WTC11 (cell line): ENCODE measurements around the gene PDZD2. TPM values are rescaled to one million over a fixed set of nuclear protein-coding genes. Genes with fewer than 3 reads are reported as not detected.
A peak's percentile ranks its signal among the peaks of the same experiment; 100 is the strongest.

Source experiments
- ATAC-seq: fragments of 200-7000 bp; cut with Tn5 transposase; 2 replicates; pipeline ENCODE4 v1.10.0; 2021; ENCODE audit warnings: mild to moderate bottlenecking, moderate library complexity
- CTCF ChIA-PET: fragments of 300-600 bp; sonication (Branson Sonifier 250); formaldehyde crosslinking; loops from one replicate; lab custom pipeline; 2021; ENCODE audit warnings: antibody characterized with exemption; lab: Charles Lee
- POLR2A ChIA-PET: fragments of 350-600 bp; sonication (Branson Sonifier 250); formaldehyde crosslinking; loops from one replicate; lab custom pipeline; 2021; ENCODE audit warnings: antibody characterized with exemption; lab: Charles Lee
- DNase-seq: peaks from one replicate; pipeline ENCODE4 v3.0.0; 2021; ENCODE audit warnings: low spot score
- H3K27ac Mint-ChIP-seq: 2 replicates; pipeline ENCODE4 v1.8.0; 2021; ENCODE audit warnings: mixed read lengths
- H3K27me3 Mint-ChIP-seq: 2 replicates; pipeline ENCODE4 v1.8.0; 2021; ENCODE audit warnings: low read depth, mild to moderate bottlenecking, moderate library complexity, mixed read lengths
- H3K36me3 Mint-ChIP-seq: 2 replicates; pipeline ENCODE4 v1.8.0; 2021; ENCODE audit warnings: mixed read lengths
- H3K4me1 Mint-ChIP-seq: 2 replicates; pipeline ENCODE4 v1.8.0; 2022; ENCODE audit warnings: mixed read lengths
- H3K4me3 Mint-ChIP-seq: 2 replicates; pipeline ENCODE4 v1.8.0; 2021; ENCODE audit warnings: mild to moderate bottlenecking, moderate library complexity, mixed read lengths
- H3K9me3 Mint-ChIP-seq: 2 replicates; pipeline ENCODE4 v1.8.0; 2021; ENCODE audit warnings: mixed read lengths
- CBFB ChIP-seq: sonication (generic); formaldehyde crosslinking; IDR thresholded peaks from 2 replicates; pipeline ENCODE4 v1.8.1; 2022; ENCODE audit warnings: mild to moderate bottlenecking, low read depth, missing genetic modification reagents
- EMX1 ChIP-seq: fragments of 250-450 bp; sonication (Bioruptor Pico); IDR thresholded peaks from 2 replicates; pipeline ENCODE4 v1.8.0; 2021; ENCODE audit warnings: mild to moderate bottlenecking
- FOXJ3 ChIP-seq: sonication (generic); formaldehyde crosslinking; IDR thresholded peaks from 2 replicates; pipeline ENCODE4 v1.9.0; 2021; ENCODE audit warnings: missing genetic modification reagents, mild to moderate bottlenecking, borderline replicate concordance
- GABPB1 ChIP-seq: sonication (generic); formaldehyde crosslinking; IDR thresholded peaks from 2 replicates; pipeline ENCODE4 v1.8.1; 2023; ENCODE audit warnings: mild to moderate bottlenecking, missing genetic modification reagents
- IRF2 ChIP-seq: sonication (generic); formaldehyde crosslinking; IDR thresholded peaks from 2 replicates; pipeline ENCODE4 v1.8.0; 2022; ENCODE audit warnings: low read depth, missing genetic modification reagents, borderline replicate concordance
- JAZF1 ChIP-seq: fragments of 250-450 bp; sonication (Bioruptor Pico); IDR thresholded peaks from 2 replicates; pipeline ENCODE4 v1.9.0; 2021; ENCODE audit warnings: moderate library complexity, mild to moderate bottlenecking, inconsistent platforms
- NFYB ChIP-seq: sonication (generic); formaldehyde crosslinking; conservative IDR thresholded peaks from 2 replicates; pipeline ENCODE4 v1.8.0; 2022; ENCODE audit warnings: low read depth, missing genetic modification reagents
- NR1H2 ChIP-seq: sonication (generic); formaldehyde crosslinking; IDR thresholded peaks from 2 replicates; pipeline ENCODE4 v1.9.0; 2021; ENCODE audit warnings: mild to moderate bottlenecking, moderate library complexity, missing genetic modification reagents
- OVOL2 ChIP-seq: fragments of 250-450 bp; sonication (Bioruptor Pico); IDR thresholded peaks from 2 replicates; pipeline ENCODE4 v1.9.0; 2021; ENCODE audit warnings: mild to moderate bottlenecking, borderline replicate concordance
- RELA ChIP-seq: sonication (generic); formaldehyde crosslinking; IDR thresholded peaks from 2 replicates; pipeline ENCODE4 v1.8.1; 2022; ENCODE audit warnings: missing genetic modification reagents, mild to moderate bottlenecking, borderline replicate concordance
- SMAD3 ChIP-seq: sonication (generic); formaldehyde crosslinking; IDR thresholded peaks from 2 replicates; pipeline ENCODE4 v1.8.0; 2022; ENCODE audit warnings: missing genetic modification reagents, mild to moderate bottlenecking, borderline replicate concordance
- SMAD4 ChIP-seq: sonication (generic); formaldehyde crosslinking; IDR thresholded peaks from 2 replicates; pipeline ENCODE4 v1.8.0; 2022; ENCODE audit warnings: mild to moderate bottlenecking, missing genetic modification reagents
- ZNF121 ChIP-seq: sonication (generic); formaldehyde crosslinking; IDR thresholded peaks from 2 replicates; pipeline ENCODE4 v1.8.0; 2023; ENCODE audit warnings: missing genetic modification reagents
- ZNF671 ChIP-seq: fragments of 250-450 bp; sonication (Bioruptor Pico); IDR thresholded peaks from 2 replicates; pipeline ENCODE4 v1.8.0; 2021; ENCODE audit warnings: mild to moderate bottlenecking
- total RNA-seq: library from RNA; stranded (reverse); gene quantifications from 3 replicates; pipeline ENCODE4 v1.2.3, GENCODE V29; 2021
- TF ChIP-seq, protein P1 (sequence below): sonication (generic); formaldehyde crosslinking; IDR thresholded peaks from 2 replicates; pipeline ENCODE4 v1.8.0; 2022; ENCODE audit warnings: mild to moderate bottlenecking, missing genetic modification reagents
- TF ChIP-seq, protein P2 (sequence below): sonication (generic); formaldehyde crosslinking; IDR thresholded peaks from 2 replicates; pipeline ENCODE4 v1.8.1; 2023; ENCODE audit warnings: mild to moderate bottlenecking, missing genetic modification reagents, borderline replicate concordance
- TF ChIP-seq, protein P3 (sequence below): sonication (generic); formaldehyde crosslinking; IDR thresholded peaks from 2 replicates; pipeline ENCODE4 v1.8.1; 2023; ENCODE audit warnings: mild to moderate bottlenecking, missing genetic modification reagents, moderate library complexity
- TF ChIP-seq, protein P4 (sequence below): fragments of 250-450 bp; sonication (Bioruptor Pico); IDR thresholded peaks from 2 replicates; pipeline ENCODE4 v2.1.2; 2022; ENCODE audit warnings: mild to moderate bottlenecking, moderate library complexity

The PDZD2 gene
- total RNA-seq, 1 experiment from 2014 or later, result 11.4 TPM

DNA sequence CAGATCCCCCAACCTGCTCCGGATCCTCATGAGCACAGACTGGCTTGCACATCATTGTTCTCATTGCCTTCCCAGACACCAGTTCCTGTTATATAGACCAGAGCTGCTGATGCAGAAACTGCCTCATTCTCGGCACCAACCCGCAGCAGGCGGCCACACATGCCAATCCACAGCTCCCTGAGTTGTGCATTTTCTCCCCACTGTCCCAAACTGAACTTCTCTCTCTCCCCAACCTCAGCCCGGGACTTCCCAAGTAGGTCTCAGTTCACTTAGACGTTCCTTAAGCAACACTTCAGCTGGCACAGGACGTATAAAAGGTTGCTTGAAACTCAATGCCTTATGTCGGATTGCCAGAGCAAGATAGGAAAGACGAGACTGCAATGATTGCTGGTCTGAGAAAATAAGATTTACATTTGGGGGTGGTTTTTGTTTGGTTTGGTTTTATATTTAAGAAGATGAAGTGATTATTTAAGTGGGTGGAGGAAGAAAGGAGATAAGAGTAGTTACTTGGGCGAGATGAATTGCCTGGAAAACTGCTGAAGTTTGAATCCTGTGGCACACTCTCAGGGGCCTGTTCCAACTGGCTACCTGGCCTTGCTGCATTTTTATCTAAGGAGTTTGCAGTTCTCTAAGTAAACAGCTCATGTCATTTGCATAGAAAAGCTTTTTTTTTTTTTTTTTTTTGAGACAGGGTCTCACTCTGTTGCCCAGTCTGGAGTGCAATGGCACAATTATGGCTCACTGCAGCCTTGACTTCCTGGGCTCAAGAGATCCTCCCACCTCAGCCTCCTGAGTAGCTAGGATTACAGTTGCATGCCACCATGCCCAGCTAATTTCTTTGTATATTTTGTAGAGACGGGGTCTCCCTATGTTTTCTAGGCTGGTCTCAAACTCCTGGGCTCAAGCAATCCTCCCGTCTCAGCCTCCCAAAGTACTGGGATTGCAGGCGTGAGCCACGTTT is 379.8 kb downstream of the PDZD2 start:
- CTCF ChIA-PET, result interaction anchor here (0.6 to 1.0 kb wide), 2 partner anchors 30 to 163 kb away, joined by 3 read pairs; no protein-coding TSS in a partner anchor
- POLR2A ChIA-PET, result interaction anchor here (0.6 kb wide), 1 partner anchor 93 kb away, joined by 4 read pairs; no protein-coding TSS in a partner anchor
- TF ChIP-seq, protein P1, sequence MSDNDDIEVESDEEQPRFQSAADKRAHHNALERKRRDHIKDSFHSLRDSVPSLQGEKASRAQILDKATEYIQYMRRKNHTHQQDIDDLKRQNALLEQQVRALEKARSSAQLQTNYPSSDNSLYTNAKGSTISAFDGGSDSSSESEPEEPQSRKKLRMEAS, result no peak
- TF ChIP-seq NR1H2 (CRISPR knock-in tag) (no peak), ZNF121 (CRISPR knock-in tag) (peak; percentile 82), JAZF1 (CRISPR knock-in tag) (no peak)
- TF ChIP-seq, protein P2, sequence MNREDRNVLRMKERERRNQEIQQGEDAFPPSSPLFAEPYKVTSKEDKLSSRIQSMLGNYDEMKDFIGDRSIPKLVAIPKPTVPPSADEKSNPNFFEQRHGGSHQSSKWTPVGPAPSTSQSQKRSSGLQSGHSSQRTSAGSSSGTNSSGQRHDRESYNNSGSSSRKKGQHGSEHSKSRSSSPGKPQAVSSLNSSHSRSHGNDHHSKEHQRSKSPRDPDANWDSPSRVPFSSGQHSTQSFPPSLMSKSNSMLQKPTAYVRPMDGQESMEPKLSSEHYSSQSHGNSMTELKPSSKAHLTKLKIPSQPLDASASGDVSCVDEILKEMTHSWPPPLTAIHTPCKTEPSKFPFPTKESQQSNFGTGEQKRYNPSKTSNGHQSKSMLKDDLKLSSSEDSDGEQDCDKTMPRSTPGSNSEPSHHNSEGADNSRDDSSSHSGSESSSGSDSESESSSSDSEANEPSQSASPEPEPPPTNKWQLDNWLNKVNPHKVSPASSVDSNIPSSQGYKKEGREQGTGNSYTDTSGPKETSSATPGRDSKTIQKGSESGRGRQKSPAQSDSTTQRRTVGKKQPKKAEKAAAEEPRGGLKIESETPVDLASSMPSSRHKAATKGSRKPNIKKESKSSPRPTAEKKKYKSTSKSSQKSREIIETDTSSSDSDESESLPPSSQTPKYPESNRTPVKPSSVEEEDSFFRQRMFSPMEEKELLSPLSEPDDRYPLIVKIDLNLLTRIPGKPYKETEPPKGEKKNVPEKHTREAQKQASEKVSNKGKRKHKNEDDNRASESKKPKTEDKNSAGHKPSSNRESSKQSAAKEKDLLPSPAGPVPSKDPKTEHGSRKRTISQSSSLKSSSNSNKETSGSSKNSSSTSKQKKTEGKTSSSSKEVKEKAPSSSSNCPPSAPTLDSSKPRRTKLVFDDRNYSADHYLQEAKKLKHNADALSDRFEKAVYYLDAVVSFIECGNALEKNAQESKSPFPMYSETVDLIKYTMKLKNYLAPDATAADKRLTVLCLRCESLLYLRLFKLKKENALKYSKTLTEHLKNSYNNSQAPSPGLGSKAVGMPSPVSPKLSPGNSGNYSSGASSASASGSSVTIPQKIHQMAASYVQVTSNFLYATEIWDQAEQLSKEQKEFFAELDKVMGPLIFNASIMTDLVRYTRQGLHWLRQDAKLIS (CRISPR knock-in tag), result no peak
- TF ChIP-seq, all 79 proteins: peak for 1

DNA sequence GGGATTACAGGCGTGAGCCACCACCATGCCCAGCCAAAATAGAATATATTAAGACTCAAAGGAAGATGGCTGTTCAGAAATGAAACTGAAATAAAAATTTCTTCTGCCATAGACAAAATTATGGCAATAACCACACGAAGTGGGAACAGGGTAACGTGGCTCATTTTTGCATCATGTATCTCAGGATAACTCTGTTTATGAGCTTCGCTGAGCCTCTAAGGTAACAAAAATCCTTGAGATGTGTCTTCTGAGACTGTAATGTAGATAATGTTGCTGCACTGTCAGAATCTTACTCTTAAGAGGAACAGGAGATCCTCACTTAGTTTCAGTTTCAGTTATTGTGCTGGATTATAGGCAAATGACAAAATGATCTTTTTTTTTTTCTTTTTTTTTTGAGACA is 381.3 kb downstream of the PDZD2 start:
- Mint-ChIP-seq H3K27me3 (no peaks in the 10 kb centered on the region), H3K4me1 (peaks cover 43% of the 10 kb centered on the region), H3K9me3 (no peaks in the 10 kb centered on the region), H3K4me3 (no peak overlapping the region), H3K27ac (no peak overlapping the region), H3K36me3 (no peaks in the 10 kb centered on the region)
- POLR2A ChIA-PET, result no interaction called here
- CTCF ChIA-PET, result no interaction called here
- TF ChIP-seq EMX1 (CRISPR knock-in tag), result no peak
- DNase-seq, result no peak
- ATAC-seq, result no peak

More for the DNA sequence above, 379.8 kb downstream of the PDZD2 start:
- Mint-ChIP-seq H3K27me3 (no peaks in the 10 kb centered on the region), H3K36me3 (no peaks in the 10 kb centered on the region), H3K4me1 (peaks cover 53% of the 10 kb centered on the region), H3K9me3 (no peaks in the 10 kb centered on the region), H3K27ac (peak overlapping the region; percentile 0; the same call in 1 of the 2 replicates), H3K4me3 (no peak overlapping the region)
- DNase-seq, result no peak
- ATAC-seq, result no peak

DNA sequence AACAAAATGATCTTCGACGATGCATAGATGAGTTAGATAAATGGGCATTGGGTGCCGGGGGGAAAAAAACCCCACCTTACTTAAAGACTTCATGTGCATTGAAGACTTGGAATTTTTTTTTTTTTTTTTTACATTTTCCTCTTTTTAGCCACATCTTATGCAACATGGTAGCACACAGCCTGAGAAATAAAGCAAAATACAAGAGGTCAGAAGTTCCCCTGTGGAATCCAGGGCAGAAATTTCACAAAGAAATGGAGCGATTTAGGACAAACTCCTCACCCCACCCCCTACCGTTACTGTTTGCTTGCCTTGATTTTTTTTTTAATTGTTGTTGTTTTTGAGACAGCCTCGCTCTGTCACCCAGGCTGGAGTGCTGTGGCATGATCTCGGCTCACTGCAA is 382.0 kb downstream of the PDZD2 start:
- Mint-ChIP-seq H3K36me3 (no peaks in the 10 kb centered on the region), H3K27ac (no peak overlapping the region), H3K4me3 (no peak overlapping the region), H3K27me3 (no peaks in the 10 kb centered on the region), H3K4me1 (peaks cover 36% of the 10 kb centered on the region), H3K9me3 (no peaks in the 10 kb centered on the region)
- CTCF ChIA-PET, result no interaction called here
- DNase-seq (no peak), ATAC-seq (no peak; the same call in 1 of the 2 replicates)
- TF ChIP-seq GABPB1 (CRISPR knock-in tag) (no peak), FOXJ3 (no peak), SMAD3 (CRISPR knock-in tag) (no peak), CBFB (no peak)
- POLR2A ChIA-PET, result no interaction called here

DNA sequence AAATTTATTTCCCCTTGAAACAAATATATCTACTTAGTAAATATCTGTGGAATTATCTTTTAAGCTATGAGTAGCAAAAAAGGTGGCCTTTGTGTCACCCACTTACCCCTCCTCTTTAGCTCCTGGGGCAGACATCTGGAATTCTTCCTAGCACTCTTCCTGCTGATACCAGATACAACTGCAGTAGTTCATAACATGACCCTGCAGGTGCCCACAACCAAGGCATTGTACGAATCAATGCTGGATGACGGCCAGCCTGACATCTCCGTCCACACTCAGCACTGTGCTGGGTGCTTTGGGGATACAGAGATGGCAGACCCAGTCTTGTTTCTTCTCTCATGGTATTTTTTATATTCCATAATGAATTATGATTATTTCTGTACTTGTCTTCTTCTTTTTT is 382.8 kb downstream of the PDZD2 start:
- Mint-ChIP-seq H3K27ac (no peak overlapping the region), H3K4me1 (peaks cover 28% of the 10 kb centered on the region), H3K4me3 (no peak overlapping the region), H3K36me3 (no peaks in the 10 kb centered on the region), H3K27me3 (no peaks in the 10 kb centered on the region; the same call in 1 of the 2 replicates), H3K9me3 (no peaks in the 10 kb centered on the region)
- ChIA-PET POLR2A (no interaction called here), CTCF (interaction anchor here (0.6 kb wide), 1 partner anchor 16 kb away, joined by 3 read pairs; no protein-coding TSS in a partner anchor)
- TF ChIP-seq OVOL2 (CRISPR knock-in tag) (no peak), ZNF671 (CRISPR knock-in tag) (no peak), NFYB (CRISPR knock-in tag) (no peak), RELA (CRISPR knock-in tag) (no peak), IRF2 (CRISPR knock-in tag) (no peak), SMAD4 (no peak)
- TF ChIP-seq, protein P3, sequence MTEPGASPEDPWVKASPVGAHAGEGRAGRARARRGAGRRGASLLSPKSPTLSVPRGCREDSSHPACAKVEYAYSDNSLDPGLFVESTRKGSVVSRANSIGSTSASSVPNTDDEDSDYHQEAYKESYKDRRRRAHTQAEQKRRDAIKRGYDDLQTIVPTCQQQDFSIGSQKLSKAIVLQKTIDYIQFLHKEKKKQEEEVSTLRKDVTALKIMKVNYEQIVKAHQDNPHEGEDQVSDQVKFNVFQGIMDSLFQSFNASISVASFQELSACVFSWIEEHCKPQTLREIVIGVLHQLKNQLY, result no peak
- TF ChIP-seq, protein P4, sequence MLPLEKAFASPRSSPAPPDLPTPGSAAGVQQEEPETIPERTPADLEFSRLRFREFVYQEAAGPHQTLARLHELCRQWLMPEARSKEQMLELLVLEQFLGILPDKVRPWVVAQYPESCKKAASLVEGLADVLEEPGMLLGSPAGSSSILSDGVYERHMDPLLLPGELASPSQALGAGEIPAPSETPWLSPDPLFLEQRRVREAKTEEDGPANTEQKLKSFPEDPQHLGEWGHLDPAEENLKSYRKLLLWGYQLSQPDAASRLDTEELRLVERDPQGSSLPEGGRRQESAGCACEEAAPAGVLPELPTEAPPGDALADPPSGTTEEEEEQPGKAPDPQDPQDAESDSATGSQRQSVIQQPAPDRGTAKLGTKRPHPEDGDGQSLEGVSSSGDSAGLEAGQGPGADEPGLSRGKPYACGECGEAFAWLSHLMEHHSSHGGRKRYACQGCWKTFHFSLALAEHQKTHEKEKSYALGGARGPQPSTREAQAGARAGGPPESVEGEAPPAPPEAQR (CRISPR knock-in tag), result no peak
- TF ChIP-seq, protein P2 (CRISPR knock-in tag), result no peak
- ATAC-seq, result no peak
- no peak for DNase-seq
